ENCODE results near the gene PTPN22.
A peak's percentile ranks its signal among the peaks of the same experiment; 100 is the strongest.
"Not testable (repeated sequence)": the region's sequence is repeated elsewhere in the genome, so short reads cannot be mapped to it uniquely, and the experiment has no call there.

PTPN22 gene

DNA sequence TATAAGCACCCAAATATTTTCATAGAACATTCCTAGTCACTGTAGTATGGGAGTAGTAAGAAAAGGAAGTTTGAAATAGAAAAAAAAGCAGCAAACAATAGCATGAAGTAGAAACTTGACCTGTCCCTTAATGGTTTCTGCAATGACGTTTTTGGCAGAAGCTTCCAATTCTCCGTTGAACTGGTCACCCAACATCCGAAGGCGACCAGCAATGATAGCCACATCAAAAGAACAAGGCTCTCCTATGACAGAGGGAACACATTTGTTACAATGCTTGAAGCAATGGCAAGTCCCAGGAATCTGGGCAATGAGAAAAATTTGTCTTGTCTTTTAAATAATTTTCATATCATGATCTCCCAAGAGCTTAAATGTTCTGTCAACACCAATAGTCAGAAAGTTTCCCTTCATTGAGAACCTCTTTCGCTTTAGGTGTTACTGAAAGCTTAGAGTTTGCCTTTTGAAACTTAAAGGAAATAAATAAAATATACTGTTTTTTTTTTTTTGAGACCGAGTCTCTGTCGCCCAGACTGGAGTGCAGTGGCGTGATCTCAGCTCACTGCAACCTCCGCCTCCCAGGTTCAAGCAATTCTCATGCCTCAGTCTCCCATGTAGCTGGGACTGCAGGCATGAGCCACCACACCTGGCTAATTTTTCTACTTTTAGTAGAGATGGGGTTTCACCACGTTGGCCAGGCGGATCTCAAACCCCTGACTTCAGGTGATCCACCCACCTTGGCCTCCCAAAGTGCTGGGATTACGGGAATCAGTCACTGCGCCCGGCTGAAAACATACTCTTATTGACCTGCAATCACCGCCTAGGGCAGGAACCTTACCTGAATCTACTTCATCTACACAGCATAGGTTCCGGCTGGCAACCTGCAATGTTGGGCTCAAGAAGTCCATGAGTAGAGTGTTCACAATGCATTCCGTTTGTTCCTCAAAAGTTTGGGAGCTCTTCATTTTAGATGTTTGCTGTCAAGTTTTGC lies 15.2 kb upstream of the PTPN22 start:
- no peak for DNase-seq

DNA sequence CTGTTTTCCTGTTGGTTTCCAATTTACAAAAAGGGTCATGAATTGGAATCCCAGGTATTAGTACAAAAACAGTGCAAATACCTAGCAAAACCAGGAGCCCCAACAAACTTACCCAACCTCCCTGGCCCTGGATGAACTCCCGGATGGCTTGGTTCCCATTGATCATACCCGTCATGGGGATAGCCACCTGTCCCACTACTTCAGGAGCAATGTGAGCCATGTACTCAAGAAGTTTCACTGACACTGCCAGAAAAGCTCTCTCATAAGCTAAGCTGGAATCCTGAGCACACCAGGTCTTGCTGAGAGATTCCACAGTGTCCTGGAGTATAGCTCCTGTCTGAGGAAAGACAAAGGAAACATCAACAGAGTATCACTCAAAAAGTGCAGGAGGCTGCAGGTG lies 10.1 kb upstream of the PTPN22 start:
- no peak for DNase-seq

DNA sequence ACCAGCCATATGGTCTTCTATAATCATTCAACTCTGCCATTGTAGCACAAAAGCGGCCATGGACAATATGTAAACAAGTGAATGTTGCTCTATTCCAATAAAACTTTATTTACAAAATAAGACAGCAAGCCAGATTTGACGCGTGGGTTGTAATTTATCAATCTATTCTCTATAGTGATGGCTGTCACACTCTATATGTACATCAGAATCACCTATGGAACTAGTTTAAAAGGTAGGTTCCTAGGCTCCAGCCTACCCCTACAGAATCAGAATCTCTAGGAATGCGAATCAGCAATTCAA lies 8.2 kb upstream of the PTPN22 start:
- no peak for DNase-seq

DNA sequence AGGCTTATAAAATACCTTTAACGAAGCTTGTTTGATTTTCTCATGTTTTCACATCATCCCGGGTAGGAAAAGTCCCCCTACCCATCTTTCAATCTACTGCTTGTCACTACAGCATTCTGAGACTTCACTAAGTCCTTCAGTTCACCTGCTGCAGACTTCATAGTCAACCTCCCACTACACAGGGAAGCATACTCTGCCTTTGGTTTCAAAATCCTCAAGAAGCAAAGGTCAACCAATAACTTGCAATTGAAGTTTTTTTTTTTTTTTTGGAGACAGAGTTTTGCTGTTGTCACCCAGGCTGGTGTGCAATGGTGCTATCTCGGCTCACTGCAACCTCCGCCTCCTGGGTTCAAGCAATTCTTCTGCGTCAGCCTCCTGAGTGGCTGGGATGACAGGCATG lies 4.7 kb upstream of the PTPN22 start:
- no peak for DNase-seq

DNA sequence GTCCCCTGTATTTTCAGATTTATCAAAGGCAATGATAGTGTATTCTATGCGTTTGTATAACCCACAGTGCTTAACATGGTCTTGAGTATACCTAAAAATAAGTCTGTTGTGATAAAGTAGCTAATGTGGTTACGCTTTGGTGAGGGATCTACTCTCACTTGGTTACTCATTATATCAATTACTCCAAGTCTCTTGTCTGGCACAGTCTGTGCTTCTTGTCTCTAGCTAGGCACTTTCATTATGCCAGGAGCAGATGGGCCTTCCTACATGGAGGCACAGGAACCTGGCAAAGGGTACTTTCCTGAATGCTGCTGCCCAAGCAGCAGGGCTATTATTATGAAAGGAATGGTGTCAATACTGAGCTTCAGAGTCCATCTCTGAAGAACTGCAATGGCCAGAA lies 4.2 kb upstream of the PTPN22 start:
- DNase-seq: no peak

DNA sequence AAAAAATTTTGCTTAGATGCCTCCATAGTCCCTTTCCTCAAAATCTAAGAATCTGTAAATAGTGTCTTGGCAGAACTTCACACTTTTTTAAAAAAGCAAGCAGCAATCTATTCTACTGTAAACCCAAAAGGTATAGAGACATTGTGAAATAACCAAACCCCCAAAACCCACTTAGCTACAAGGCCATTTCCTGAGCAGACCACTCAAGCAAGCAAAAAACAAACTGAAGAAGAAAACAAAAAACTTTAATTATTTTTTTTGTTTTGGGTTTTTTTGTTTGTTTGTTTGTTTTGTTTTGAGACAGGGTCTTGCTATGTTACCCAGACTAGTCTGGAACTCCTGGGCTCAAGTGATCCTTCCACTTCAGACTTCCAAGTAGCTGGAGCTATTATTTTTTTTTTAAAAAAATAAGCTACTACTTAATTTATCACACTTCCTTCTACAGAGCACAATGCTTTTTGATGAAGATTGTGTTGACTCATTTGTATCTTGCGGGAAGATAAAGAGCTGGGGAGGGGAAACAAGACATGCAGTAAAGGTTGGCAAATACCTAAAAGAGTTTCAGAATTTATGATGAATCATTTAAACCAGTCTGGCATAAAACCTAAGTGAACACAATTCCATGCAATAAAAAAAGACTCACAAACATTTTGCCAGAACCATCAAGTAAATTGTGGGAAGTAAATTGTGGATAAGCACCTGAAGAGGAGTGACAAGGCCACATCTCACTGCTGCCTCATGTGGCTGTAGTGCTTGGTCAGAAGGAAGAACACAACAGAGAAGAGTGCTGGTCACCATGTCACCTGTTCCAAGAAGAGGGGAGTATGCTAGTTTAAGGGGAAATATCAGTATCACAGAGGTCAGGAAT lies 2.7 kb upstream of the PTPN22 start:
- DNase-seq: peak; percentile 10

DNA sequence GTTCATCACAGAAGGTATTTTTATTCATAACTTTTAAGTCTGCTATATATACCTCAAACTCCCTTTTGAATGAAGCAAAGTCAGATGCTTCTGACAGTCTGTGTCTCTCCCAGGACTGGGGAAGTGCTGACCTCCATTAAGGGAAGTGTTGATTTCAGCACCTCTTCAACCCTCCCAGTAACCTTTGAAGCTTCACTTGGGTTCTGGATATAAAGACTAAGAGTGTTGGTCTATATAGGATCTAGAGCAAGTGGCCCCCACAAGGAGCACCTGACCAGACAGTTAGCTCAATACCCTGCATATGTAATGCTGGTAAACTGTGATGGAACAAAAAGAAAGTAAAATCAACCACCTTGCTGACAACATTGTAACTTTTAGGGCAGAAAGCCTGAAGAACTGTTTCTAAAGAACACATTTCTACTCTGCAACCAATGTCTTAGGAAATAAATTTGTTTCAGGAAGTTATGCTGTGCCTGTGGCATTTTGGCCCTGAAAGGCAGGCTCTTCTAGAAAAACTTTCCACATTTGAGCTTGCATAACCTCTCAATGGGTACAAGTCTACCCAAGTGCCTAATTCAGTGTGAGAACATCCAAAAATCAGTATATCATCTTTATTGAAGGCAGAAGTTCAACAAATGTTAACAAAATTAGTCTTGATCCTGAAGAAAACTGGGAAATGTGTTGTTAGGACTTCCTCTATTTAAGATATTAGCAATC lies 865 bp upstream of the PTPN22 start:
- DNase-seq: no peak

DNA sequence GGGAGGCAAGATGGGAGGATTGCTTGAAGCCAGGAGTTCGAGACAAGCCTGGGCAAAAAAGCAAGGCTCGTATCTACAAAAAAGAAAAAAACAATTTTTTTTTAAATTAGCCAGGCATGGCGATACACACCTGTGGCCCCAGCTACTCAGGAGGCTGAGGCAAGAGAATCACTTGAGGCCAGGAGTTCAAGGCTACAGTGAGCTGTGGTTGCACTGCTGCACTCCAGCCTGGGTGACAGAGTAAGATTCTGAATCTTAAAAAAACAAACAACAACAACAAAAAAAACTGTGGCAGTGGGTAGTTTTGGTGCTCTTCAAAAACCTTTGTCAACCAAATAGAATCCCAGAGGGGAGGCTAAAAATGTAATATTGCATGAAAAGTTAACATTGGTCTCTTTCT lies 734 bp downstream of the PTPN22 start:
- DNase-seq: no peak

DNA sequence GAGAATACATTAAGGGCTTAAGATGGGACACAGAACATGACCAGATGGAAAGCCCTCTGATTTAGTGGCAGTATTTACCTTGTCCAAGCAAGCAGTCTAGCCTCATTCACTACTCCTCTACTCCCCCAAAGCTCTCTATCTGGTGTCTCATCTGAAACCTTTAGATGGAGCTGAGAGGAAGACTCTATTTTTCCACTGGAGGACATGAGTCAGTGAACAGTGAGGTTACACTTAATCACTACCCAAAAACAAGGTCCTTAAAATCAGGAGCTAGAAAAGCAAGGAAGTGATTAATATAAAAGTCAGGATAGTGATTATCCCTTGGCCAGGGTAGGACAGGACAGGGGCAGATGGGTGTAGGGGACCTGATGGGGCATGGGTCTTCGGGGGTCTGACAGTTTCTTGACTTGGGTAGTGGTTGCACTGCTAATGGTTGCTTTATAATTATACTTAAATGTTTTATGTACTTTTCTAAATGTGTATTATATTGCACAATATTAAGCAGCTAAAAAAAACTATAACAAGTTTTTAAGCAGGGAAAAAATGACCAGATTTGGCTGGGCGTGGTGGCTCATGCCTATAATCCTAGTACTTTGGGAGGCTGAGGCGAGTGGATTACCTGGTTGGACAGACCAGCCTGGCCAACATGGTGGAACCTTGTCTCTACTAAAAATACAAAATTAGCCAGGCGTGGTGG lies 3.0 kb downstream of the PTPN22 start:
- peak; percentile 59 for DNase-seq

DNA sequence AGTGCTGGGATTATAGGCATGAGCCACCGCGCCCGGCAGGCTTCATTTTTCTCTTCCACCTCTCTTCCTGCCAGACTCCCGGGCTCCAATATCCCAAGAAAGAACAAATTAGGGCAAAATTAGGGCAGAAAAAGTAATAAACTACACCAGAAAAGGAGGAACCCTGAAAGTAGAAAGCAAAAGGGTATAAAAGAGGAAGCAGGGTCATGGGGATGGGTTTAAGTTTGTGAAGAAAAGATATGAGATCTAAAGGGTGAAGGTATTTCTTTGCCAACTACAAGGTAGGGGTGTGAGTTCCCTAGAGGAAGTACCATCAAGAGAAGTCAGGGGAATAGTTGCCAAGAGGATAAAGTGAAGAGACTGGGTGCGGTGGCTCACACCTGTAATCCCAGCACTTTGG lies 9.9 kb downstream of the PTPN22 start:
- no peak for DNase-seq

DNA sequence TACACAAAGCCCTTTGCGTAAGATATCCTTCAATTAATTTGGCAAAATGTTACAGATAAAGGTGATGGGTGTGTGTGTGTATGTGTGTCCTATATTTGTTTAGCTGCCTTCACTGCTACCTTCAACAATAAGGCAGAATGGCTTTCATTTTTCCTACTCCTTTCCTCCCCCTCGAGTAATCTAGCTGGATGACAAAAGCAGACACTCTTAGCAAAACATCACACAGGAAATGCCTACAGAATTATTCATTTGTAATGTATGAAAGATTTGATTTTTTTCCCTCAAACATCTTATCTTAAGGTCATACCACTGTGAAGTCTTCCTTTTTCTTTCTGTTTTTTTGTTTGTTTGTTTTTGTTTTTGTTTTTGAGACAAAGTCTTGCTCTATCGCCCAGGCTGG lies 10.6 kb downstream of the PTPN22 start:
- peak; percentile 78 for DNase-seq

DNA sequence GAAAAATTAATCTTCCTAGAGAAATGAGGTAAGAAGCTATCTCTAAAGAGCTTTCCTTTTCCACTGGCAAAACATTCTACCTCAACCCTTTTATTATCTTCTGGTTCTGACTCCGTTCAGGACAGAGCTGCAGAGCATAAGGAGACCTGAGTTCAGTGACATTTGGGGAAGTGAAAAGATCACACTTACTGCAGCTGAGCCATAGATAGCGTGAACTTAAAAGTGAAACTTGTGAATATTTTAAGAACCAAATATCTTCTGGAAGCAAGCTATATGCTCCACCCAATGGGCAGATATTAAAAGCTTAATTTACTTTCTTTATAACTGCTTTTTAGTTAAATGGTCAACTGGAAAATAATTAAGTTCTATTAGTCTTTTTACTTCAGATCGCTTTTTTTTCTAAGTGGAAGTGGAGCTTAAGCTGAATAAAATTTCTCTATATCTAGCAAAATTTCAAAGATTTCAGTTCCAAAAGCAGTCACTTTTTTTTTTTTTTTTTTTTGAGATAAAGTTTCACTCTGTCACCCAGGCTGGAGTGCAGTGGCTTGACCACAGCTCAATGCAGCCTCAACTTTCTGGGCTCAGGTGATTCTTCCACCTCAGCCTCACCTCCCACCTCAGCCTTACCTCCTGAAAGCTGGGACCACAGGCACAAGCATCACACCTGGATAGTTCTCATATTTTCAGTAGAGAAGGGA lies 11.9 kb downstream of the PTPN22 start:
- no peak for DNase-seq

DNA sequence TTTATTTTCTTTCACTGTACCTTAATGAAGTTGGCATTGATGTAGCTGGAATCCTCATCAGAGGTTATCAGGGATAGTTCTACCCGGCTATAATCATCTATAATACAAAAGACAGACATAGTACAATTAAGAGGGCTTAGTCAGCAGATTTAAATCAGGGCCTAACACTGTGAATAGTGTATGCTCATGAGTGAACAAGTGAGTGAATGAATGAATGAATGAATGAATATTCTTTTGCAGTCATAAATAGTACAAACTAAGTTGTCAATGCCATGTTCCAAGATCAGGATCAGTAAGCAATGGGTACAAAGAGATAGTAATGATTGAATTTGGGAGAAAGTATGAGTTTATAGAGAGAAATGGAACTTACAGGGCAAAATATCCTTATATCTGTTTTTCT lies 12.5 kb downstream of the PTPN22 start:
- no peak for DNase-seq

DNA sequence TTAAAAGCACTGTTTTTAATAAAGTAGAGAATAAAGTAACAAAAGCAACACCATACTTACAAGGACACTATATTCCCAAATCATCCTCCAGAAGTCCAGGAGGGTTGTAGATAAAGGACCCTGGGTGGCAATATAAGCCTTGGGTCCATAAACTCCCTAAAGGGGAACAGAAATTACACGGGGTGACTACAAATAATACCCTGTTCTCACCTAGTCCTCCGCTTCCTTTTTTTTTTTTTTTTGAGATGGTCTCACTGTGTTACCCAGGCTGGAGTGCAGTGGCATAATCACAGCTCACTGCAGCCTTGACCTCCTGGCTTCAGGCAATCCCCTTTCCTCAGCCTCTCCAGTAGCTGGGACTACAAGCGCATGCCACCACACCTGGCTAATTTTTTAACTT lies 13.1 kb downstream of the PTPN22 start:
- DNase-seq: no peak

DNA sequence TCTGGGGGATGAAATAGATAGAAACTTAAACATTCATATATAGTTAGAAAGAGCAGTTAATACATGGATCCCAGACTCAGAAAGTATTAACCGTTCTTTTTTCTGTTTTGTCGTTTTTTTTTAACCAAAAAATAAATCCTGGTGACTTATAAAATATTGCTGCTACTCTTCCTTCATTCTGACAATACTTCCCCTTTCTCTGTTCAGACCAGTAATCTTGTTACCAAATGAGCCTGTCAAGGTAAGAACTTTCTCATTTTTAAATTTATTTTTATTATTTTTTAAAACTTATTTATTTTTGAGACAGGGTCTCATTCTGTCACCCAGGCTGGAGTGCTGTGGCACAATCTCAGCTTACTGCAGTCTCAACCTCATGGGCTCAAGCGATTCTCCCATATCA lies 13.7 kb downstream of the PTPN22 start:
- no peak for DNase-seq

DNA sequence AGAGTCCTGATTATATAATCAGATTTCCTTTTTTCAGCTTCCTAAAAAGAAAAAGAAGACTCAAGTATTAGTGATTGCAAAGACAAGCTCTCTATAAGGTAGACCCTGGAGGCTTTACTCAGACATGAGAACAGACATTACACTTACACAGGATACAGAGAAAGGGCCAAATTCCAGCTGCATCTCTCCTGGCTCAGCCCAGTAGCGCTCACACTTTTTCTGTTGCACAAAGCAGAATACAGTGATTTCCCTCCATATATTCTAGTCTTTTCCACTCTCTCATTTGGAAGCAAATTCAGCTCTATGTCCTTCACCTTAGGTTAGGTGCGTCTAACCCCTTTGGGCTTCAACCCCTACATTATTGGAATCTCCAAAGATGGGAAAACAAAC lies 15.1 kb downstream of the PTPN22 start:
- no peak for DNase-seq

DNA sequence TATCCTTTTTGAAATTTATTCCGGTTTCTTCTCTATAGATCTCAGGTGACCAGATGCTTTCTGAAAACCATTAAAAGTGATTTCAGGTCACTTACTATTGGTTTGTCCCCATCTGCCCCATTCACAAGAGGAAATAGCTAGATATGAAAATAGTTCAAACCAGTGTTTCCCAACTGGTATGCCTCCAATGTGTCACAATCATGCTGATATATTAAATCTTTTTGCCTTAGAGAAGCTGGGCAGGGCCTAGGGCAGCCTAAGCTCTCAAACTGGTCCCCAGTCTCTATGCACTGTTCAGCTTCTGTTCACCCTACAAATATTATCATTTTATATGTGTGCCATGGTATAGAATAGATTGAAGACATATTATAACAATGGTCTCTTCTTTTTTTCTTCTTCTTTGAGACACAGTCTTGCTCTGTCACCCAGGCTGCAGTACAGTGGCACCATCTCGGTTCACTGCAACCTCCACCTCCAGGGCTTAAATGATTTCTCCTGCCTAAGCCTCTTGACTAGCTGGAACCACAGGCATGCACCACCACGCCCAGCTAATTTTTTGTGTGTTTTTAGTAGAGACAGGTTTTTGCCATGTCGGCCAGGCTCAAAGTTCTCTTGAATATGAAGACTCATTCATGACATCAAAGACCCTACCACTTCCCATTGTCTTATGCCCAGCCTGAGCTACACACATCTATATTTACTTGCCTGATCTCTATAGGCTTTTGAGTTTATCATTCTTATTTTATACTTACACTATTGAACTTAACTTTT lies 15.7 kb downstream of the PTPN22 start:
- DNase-seq: no peak

DNA sequence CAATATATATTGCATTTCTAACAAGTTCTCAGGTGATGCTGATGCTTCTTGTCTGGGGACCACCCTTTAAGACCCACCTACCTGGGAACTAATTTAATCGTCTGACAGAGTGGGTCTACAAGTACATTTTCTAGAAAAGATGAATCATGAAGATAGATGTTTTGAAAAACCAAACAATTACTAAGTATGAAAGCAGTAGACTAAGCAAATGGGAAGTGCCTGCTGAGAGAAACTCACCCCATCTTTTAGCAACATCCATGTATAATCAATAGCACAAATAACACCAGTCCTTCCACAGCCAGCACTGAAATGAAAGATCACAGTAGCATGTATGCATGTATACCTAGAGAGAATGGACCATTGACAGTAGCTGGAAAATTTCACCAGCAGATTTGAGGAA lies 17.3 kb downstream of the PTPN22 start:
- no peak for DNase-seq

DNA sequence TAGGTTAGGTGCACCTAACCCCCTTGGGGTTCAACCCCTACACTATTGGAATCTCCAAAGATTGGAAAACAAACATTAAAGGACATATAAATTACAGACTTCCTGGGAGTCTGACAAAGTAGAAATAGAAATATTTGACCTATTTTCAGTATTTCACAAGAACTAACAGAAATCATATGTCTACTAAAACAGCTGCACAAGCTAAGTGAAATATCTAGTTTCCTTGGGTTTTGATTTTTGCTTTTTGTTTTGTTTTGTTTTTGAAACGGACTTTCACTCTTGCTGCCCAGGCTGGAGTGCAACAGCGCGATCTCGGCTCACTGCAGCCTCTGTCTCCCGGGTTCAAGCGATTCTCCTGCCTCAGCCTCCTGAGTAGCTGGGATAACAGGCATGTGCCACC lies 18.8 kb downstream of the PTPN22 start:
- not testable (repeated sequence) for DNase-seq

DNA sequence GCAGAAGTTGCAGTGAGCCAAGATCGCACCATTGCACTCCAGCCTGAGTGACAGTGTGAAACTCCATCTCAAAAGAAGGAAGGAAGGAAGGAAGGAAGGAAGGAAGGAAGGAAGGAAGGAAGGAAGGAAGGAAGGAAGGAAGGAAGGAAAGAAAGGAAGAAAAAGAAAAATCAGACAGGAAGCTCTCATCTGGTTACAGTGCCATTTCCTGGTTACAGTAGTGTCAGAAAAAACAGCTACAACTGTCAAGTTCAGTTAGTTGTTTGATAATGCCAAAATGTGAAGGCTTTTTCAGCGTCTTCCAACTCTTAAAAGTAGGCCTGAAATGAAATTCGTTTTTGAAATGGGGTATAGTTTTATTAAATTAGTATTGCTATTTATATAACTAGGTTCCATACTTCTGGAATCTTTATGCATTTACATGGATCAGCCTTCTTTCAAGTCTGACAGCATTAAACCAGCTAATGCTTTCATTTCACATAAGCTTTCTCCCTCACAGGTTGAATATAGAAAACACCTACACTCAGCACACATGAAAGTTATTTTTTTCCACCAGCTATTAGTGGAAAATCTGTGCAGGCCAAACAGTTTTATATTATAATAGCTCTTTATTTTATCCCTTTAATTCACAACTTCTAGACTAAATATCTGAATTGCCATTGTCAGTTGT lies 21.2 kb downstream of the PTPN22 start:
- no peak for DNase-seq

DNA sequence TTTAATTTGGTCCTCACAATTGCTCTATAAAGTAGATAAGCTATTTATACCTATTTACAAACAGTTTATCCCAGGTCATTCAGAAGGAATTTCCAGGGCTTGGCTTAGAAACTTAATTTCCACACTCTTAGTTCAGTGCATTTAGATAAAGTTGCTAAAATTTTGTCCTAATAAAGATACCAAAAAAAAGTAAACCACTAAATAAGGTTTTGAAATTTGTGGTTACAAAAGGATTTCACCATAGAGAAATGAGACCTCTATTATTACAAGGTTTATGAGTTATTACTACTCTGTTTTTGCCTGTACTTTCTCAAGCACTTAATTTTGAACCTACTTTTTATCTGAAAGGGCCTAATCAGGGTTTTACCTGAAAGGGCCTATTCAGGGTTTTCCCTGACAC lies 22.4 kb downstream of the PTPN22 start:
- DNase-seq: no peak

Data from EL (cell line).